ENCODE measurements around the gene ATF2.

Gene ATF2

GRCh38 chr2:175143191-175143590 is 24.8 kb downstream of the ATF2 start:
- Histone ChIP-seq H3K9ac (ENCODE audit: low read length in 5 of 5) (no peak overlapping the region), H3K27me3 (ENCODE audit: control insufficient read depth in 5 of 5, insufficient read depth in 4 of 5, low read length in 5 of 5) (no peaks in the 10 kb centered on the region), H3K4me1 (ENCODE audit: control insufficient read depth in 5 of 5, insufficient read depth in 5 of 5, low read length in 5 of 5) (peaks cover 0 to 11% (median 0%) of the 10 kb centered on the region in 5 donors), H3K27ac (ENCODE audit: low read depth, low read length) (no peak overlapping the region), H3K36me3 (ENCODE audit: control insufficient read depth in 5 of 5, insufficient read depth in 5 of 5, low read length in 5 of 5) (peaks cover 0 to 4% (median 4%) of the 10 kb centered on the region in 5 donors), H3K4me3 (ENCODE audit: low read depth in 1 of 5, low read length in 5 of 5) (no peak overlapping the region), H3K9me3 (ENCODE audit: control insufficient read depth in 5 of 5, low read length in 5 of 5) (no peaks in the 10 kb centered on the region)

GRCh38 chr2:175140332-175140731 is 27.7 kb downstream of the ATF2 start:
- H3K4me3 ChIP-seq (ENCODE audit: low read depth in 1 of 5, low read length in 5 of 5), result no peak overlapping the region
- H3K4me1 ChIP-seq (ENCODE audit: control insufficient read depth in 5 of 5, insufficient read depth in 5 of 5, low read length in 5 of 5), result peaks cover 0 to 22% (median 0%) of the 10 kb centered on the region in 5 donors

GRCh38 chr2:175137793-175138192 is 30.2 kb downstream of the ATF2 start:
- Histone ChIP-seq H3K4me3 (ENCODE audit: low read depth in 1 of 5, low read length in 5 of 5) (no peak overlapping the region), H3K27me3 (ENCODE audit: control insufficient read depth in 5 of 5, insufficient read depth in 4 of 5, low read length in 5 of 5) (no peaks in the 10 kb centered on the region), H3K9me3 (ENCODE audit: control insufficient read depth in 5 of 5, low read length in 5 of 5) (no peaks in the 10 kb centered on the region), H3K27ac (ENCODE audit: low read depth, low read length) (no peak overlapping the region), H3K36me3 (ENCODE audit: control insufficient read depth in 5 of 5, insufficient read depth in 5 of 5, low read length in 5 of 5) (peaks cover 2 to 5% (median 4%) of the 10 kb centered on the region in 5 donors), H3K9ac (ENCODE audit: low read length in 5 of 5) (no peak overlapping the region), H3K4me1 (ENCODE audit: control insufficient read depth in 5 of 5, insufficient read depth in 5 of 5, low read length in 5 of 5) (peaks cover 0 to 20% (median 0%) of the 10 kb centered on the region in 5 donors)

More at GRCh38 chr2:175140332-175140731, 27.7 kb downstream of the ATF2 start:
- H3K27ac ChIP-seq (ENCODE audit: low read depth, low read length), result no peak overlapping the region
- peaks cover 0 to 4% (median 0%) of the 10 kb centered on the region in 5 donors for H3K36me3 ChIP-seq (ENCODE audit: control insufficient read depth in 5 of 5, insufficient read depth in 5 of 5, low read length in 5 of 5)
- H3K27me3 ChIP-seq (ENCODE audit: control insufficient read depth in 5 of 5, insufficient read depth in 4 of 5, low read length in 5 of 5), result no peaks in the 10 kb centered on the region
- no peaks in the 10 kb centered on the region for H3K9me3 ChIP-seq (ENCODE audit: control insufficient read depth in 5 of 5, low read length in 5 of 5)
- no peak overlapping the region for H3K9ac ChIP-seq (ENCODE audit: low read length in 5 of 5)

- no peak overlapping the region for H3K4me3 ChIP-seq (ENCODE audit: low read depth in 1 of 5, low read length in 5 of 5)
- H3K27ac ChIP-seq (ENCODE audit: low read depth, low read length), result no peak overlapping the region
- no peaks in the 10 kb centered on the region for H3K27me3 ChIP-seq (ENCODE audit: control insufficient read depth in 5 of 5, insufficient read depth in 4 of 5, low read length in 5 of 5)
- peaks cover 2 to 8% (median 5%) of the 10 kb centered on the region in 5 donors for H3K36me3 ChIP-seq (ENCODE audit: control insufficient read depth in 5 of 5, insufficient read depth in 5 of 5, low read length in 5 of 5)
- H3K4me1 ChIP-seq (ENCODE audit: control insufficient read depth in 5 of 5, insufficient read depth in 5 of 5, low read length in 5 of 5), result peaks cover 0 to 18% (median 0%) of the 10 kb centered on the region in 5 donors
- no peaks in the 10 kb centered on the region for H3K9me3 ChIP-seq (ENCODE audit: control insufficient read depth in 5 of 5, low read length in 5 of 5)
- H3K9ac ChIP-seq (ENCODE audit: low read length in 5 of 5), result no peak overlapping the region
Measured at GRCh38 chr2:175136334-175137215, 31.4 kb downstream of the ATF2 start.

GRCh38 chr2:175135862-175136261 is 32.1 kb downstream of the ATF2 start:
- no peaks in the 10 kb centered on the region for H3K27me3 ChIP-seq (ENCODE audit: control insufficient read depth in 5 of 5, insufficient read depth in 4 of 5, low read length in 5 of 5)
- no peak overlapping the region for H3K4me3 ChIP-seq (ENCODE audit: low read depth in 1 of 5, low read length in 5 of 5)
- H3K4me1 ChIP-seq (ENCODE audit: control insufficient read depth in 5 of 5, insufficient read depth in 5 of 5, low read length in 5 of 5), result peaks cover 0 to 23% (median 3%) of the 10 kb centered on the region in 5 donors
- no peak overlapping the region for H3K27ac ChIP-seq (ENCODE audit: low read depth, low read length)
- peaks cover 2 to 8% (median 5%) of the 10 kb centered on the region in 5 donors for H3K36me3 ChIP-seq (ENCODE audit: control insufficient read depth in 5 of 5, insufficient read depth in 5 of 5, low read length in 5 of 5)
- H3K9me3 ChIP-seq (ENCODE audit: control insufficient read depth in 5 of 5, low read length in 5 of 5), result no peaks in the 10 kb centered on the region
- H3K9ac ChIP-seq (ENCODE audit: low read length in 5 of 5), result no peak overlapping the region

GRCh38 chr2:175135177-175135576 is 32.8 kb downstream of the ATF2 start:
- H3K36me3 ChIP-seq (ENCODE audit: control insufficient read depth in 5 of 5, insufficient read depth in 5 of 5, low read length in 5 of 5), result peaks cover 2 to 8% (median 5%) of the 10 kb centered on the region in 5 donors
- no peak overlapping the region for H3K9ac ChIP-seq (ENCODE audit: low read length in 5 of 5)
- no peak overlapping the region for H3K27ac ChIP-seq (ENCODE audit: low read depth, low read length)
- H3K4me3 ChIP-seq (ENCODE audit: low read depth in 1 of 5, low read length in 5 of 5), result no peak overlapping the region
- H3K4me1 ChIP-seq (ENCODE audit: control insufficient read depth in 5 of 5, insufficient read depth in 5 of 5, low read length in 5 of 5), result peaks cover 0 to 23% (median 3%) of the 10 kb centered on the region in 5 donors
- H3K27me3 ChIP-seq (ENCODE audit: control insufficient read depth in 5 of 5, insufficient read depth in 4 of 5, low read length in 5 of 5), result no peaks in the 10 kb centered on the region
- no peaks in the 10 kb centered on the region for H3K9me3 ChIP-seq (ENCODE audit: control insufficient read depth in 5 of 5, low read length in 5 of 5)

- Histone ChIP-seq H3K4me1 (ENCODE audit: control insufficient read depth in 5 of 5, insufficient read depth in 5 of 5, low read length in 5 of 5) (peaks cover 0 to 15% (median 6%) of the 10 kb centered on the region in 5 donors), H3K27ac (ENCODE audit: low read depth, low read length) (no peak overlapping the region), H3K9ac (ENCODE audit: low read length in 5 of 5) (no peak overlapping the region), H3K9me3 (ENCODE audit: control insufficient read depth in 5 of 5, low read length in 5 of 5) (no peaks in the 10 kb centered on the region), H3K36me3 (ENCODE audit: control insufficient read depth in 5 of 5, insufficient read depth in 5 of 5, low read length in 5 of 5) (peaks cover 8 to 20% (median 12%) of the 10 kb centered on the region in 5 donors), H3K27me3 (ENCODE audit: control insufficient read depth in 5 of 5, insufficient read depth in 4 of 5, low read length in 5 of 5) (no peaks in the 10 kb centered on the region), H3K4me3 (ENCODE audit: low read depth in 1 of 5, low read length in 5 of 5) (no peak overlapping the region)
Measured at GRCh38 chr2:175131252-175131651, 36.8 kb downstream of the ATF2 start.

GRCh38 chr2:175126661-175127060 is 41.3 kb downstream of the ATF2 start:
- H3K27ac ChIP-seq (ENCODE audit: low read depth, low read length), result no peak overlapping the region
- peaks cover 5 to 12% (median 11%) of the 10 kb centered on the region in 5 donors for H3K36me3 ChIP-seq (ENCODE audit: control insufficient read depth in 5 of 5, insufficient read depth in 5 of 5, low read length in 5 of 5)

GRCh38 chr2:175123254-175123653 is 44.7 kb downstream of the ATF2 start:
- Histone ChIP-seq H3K36me3 (ENCODE audit: control insufficient read depth in 5 of 5, insufficient read depth in 5 of 5, low read length in 5 of 5) (peaks cover 3 to 8% (median 7%) of the 10 kb centered on the region in 5 donors), H3K27ac (ENCODE audit: low read depth, low read length) (no peak overlapping the region), H3K4me1 (ENCODE audit: control insufficient read depth in 5 of 5, insufficient read depth in 5 of 5, low read length in 5 of 5) (peaks cover 0 to 10% (median 3%) of the 10 kb centered on the region in 5 donors), H3K9ac (ENCODE audit: low read length in 5 of 5) (no peak overlapping the region), H3K9me3 (ENCODE audit: control insufficient read depth in 5 of 5, low read length in 5 of 5) (no peaks in the 10 kb centered on the region), H3K27me3 (ENCODE audit: control insufficient read depth in 5 of 5, insufficient read depth in 4 of 5, low read length in 5 of 5) (no peaks in the 10 kb centered on the region), H3K4me3 (ENCODE audit: low read depth in 1 of 5, low read length in 5 of 5) (no peak overlapping the region)

More at GRCh38 chr2:175126661-175127060, 41.3 kb downstream of the ATF2 start:
- H3K9me3 ChIP-seq (ENCODE audit: control insufficient read depth in 5 of 5, low read length in 5 of 5), result no peaks in the 10 kb centered on the region
- H3K9ac ChIP-seq (ENCODE audit: low read length in 5 of 5), result no peak overlapping the region
- no peaks in the 10 kb centered on the region for H3K27me3 ChIP-seq (ENCODE audit: control insufficient read depth in 5 of 5, insufficient read depth in 4 of 5, low read length in 5 of 5)
- no peak overlapping the region for H3K4me3 ChIP-seq (ENCODE audit: low read depth in 1 of 5, low read length in 5 of 5)
- peaks cover 0 to 14% (median 6%) of the 10 kb centered on the region in 5 donors for H3K4me1 ChIP-seq (ENCODE audit: control insufficient read depth in 5 of 5, insufficient read depth in 5 of 5, low read length in 5 of 5)

- Histone ChIP-seq H3K4me3 (ENCODE audit: low read depth in 1 of 5, low read length in 5 of 5) (no peak overlapping the region), H3K9me3 (ENCODE audit: control insufficient read depth in 5 of 5, low read length in 5 of 5) (no peaks in the 10 kb centered on the region), H3K27me3 (ENCODE audit: control insufficient read depth in 5 of 5, insufficient read depth in 4 of 5, low read length in 5 of 5) (no peaks in the 10 kb centered on the region), H3K9ac (ENCODE audit: low read length in 5 of 5) (no peak overlapping the region), H3K36me3 (ENCODE audit: control insufficient read depth in 5 of 5, insufficient read depth in 5 of 5, low read length in 5 of 5) (peaks cover 17 to 61% (median 32%) of the 10 kb centered on the region in 5 donors), H3K27ac (ENCODE audit: low read depth, low read length) (no peak overlapping the region), H3K4me1 (ENCODE audit: control insufficient read depth in 5 of 5, insufficient read depth in 5 of 5, low read length in 5 of 5) (no peaks in the 10 kb centered on the region)
Measured at GRCh38 chr2:175111200-175111657, 56.8 kb downstream of the ATF2 start.
